EL (cell line): ENCODE results near the gene DYNC1LI2.

Source experiments
- DNase-seq: peaks from one replicate; pipeline ENCODE4 v3.0.0-alpha.2; 2016

Gene DYNC1LI2

DNA sequence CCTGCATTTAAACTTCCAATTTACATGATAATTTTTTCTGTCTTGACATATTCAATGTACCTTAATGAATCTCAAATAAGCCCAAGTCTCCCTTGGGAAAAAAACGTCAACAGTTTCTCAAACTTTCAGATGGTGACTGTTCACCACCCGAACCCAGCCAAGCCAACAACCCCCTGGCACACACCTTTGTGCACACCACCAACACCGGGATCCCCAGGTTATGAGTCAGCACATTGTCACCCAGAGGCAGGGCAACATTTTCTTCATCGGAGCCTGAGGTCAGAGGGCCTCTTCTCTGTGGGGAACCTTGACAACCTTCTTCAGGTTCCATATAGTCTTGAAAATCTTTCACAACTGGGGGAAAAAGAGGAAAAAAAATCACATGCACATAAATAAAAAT, 15.5 kb downstream of the DYNC1LI2 start:
- no peak for DNase-seq

DNA sequence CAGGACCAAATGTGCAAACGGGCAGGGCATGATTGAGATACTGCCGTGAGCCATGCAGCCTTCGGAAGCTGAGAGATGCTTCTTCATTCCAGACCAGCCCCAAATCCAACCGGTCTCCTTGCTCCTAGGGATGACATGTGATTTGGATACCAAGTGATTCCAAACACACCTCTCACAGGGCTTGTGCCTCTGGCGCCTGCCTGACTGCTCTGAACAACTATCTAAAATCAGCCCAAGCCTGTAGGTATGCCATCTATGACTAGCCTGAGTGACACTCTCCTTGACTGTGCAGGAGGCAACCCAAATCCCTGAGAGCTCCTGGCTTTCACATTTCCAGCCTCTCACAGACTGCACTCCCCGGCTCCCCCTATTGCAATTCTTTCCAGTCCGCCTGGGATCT, 20.3 kb downstream of the DYNC1LI2 start:
- DNase-seq, result no peak

- DNase-seq, result no peak
Measured at GRCh38 chr16:66728804-66729203, 22.6 kb downstream of the DYNC1LI2 start.

DNA sequence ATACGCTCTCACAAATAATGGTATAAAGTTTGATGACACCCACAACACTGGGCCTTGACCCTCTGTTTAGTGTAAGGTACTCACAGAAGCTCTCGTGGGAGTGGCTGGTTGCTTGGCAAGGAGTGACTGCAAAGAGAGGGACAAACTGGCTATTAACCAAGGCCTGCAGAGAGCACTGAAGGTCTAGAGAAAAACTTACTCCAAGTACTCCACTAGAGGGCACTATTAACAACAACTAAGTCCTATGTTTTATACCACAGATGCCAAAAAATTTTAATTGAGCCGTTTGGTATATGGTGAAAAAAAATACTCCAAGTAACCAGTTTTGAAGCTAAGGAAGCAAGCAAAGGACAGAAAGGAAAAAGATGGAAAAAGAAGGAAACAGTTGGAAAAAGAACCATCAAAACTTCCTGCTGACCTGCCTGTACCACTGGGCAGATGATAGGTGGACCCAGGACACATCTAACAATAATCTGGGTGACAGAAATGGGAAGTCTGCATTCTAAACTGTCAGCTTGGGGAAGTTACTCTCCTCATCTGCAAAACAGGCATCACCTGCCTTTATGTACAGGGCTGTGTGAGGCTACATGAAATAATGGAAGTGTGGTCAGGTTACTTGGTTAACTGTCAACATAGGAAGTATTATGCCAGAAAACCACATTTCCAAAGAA, 23.2 kb downstream of the DYNC1LI2 start:
- DNase-seq, result peak; percentile 53

- peak; percentile 28 for DNase-seq
Measured at GRCh38 chr16:66720766-66721165, 30.6 kb downstream of the DYNC1LI2 start.

GRCh38 chr16:66719246-66719645, 32.2 kb downstream of the DYNC1LI2 start:
- no peak for DNase-seq

- peak; percentile 41 for DNase-seq
Measured at GRCh38 chr16:66717776-66718175, 33.6 kb downstream of the DYNC1LI2 start.

- DNase-seq, result peak; percentile 66
Measured at GRCh38 chr16:66717112-66717675, 34.2 kb downstream of the DYNC1LI2 start.

GRCh38 chr16:66714654-66715307, 36.6 kb downstream of the DYNC1LI2 start:
- DNase-seq, result peak; percentile 33

- DNase-seq, result no peak
Measured at GRCh38 chr16:66714062-66714461, 37.3 kb downstream of the DYNC1LI2 start.

GRCh38 chr16:66713076-66713475, 38.3 kb downstream of the DYNC1LI2 start:
- no peak for DNase-seq

DNA sequence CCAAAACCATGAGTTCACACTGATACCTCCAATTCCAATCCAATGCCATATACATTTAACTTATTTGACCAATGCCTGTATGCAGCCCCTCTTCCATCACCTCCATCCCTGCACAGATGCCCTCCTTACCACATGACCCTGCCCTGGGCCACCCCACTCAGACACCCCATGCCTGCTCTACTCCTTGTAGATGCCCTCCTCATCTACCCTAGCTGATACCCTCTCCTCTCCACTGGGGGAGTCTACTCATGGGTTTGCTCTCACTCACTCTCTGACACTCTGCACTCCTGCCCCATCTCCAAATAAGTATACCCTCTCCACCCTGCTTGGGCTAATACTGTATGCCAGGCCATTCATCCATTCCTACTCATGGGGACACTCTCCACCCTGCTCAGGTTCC, 38.9 kb downstream of the DYNC1LI2 start:
- no peak for DNase-seq

GRCh38 chr16:66711581-66711980, 39.8 kb downstream of the DYNC1LI2 start:
- DNase-seq, result no peak

DNA sequence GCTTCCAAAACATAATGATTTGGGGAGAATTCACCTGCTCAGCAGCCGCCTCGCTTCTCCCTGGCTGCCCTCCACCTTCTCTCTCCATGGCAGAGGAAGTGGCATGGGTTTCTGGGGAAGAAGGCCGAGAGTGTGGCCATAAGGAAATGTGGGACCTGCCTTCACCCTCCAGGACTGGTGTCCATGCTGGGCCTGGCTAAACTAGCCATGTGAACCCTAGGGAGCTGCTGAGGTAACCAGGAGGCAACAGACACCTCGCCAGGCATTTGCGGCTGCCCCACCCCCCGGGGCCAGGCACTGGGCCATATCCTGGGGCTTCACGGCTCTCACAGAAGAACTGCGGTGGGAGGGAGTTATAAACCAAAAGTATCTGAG, 44.9 kb downstream of the DYNC1LI2 start:
- DNase-seq, result no peak

- peak; percentile 59 for DNase-seq
Measured at GRCh38 chr16:66705790-66706505, 45.5 kb downstream of the DYNC1LI2 start.

GRCh38 chr16:66703406-66704215, 47.8 kb downstream of the DYNC1LI2 start:
- DNase-seq, result peak; percentile 55

- DNase-seq, result no peak
Measured at GRCh38 chr16:66701516-66701915, 49.9 kb downstream of the DYNC1LI2 start.

DNA sequence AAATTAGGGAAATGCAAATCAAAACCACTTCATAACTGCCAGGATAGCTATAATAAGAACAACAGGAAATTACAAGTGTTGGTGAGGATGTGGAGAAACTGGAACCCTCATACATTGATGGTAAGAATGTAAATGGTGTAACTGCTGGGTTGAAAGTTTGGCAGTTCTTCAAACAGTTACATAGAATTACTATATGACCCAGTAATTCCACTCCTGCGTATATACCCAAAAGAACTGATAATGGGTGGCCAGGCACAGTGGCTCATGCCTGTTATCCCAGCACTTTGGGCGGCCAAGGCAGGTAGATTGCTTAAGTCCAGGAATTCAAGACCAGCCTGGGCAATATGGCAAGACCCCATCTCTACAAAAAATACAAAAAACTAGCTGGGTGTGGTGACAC, 50.4 kb downstream of the DYNC1LI2 start:
- no peak for DNase-seq

- no peak for DNase-seq
Measured at GRCh38 chr16:66699898-66700297, 51.5 kb downstream of the DYNC1LI2 start.

- no peak for DNase-seq
Measured at GRCh38 chr16:66698046-66698445, 53.4 kb downstream of the DYNC1LI2 start.

GRCh38 chr16:66696669-66697630, 54.5 kb downstream of the DYNC1LI2 start, which contains the start of gene CMTM4:
CMTM4 (minus strand) TSS chr16:66696743; CDS start chr16:66696525, 218 bp downstream.
- peak; percentile 84 for DNase-seq
